ENCODE measurements around the gene SLC16A5.
"Not testable (repeated sequence)": the region's sequence is repeated elsewhere in the genome, so short reads cannot be mapped to it uniquely, and the experiment has no call there.

The SLC16A5 gene

GRCh38 chr17:75124041-75124818 is 36.5 kb downstream of the SLC16A5 start:
- peak; percentile 21 for TF ChIP-seq GATA1 (IDR thresholded peaks at IDR 0.05; ENCODE audit: low read depth, low read length)
- TF ChIP-seq POLR2A (IDR thresholded peaks at IDR 0.05; ENCODE audit: low read length): peak; percentile 95
- DNase-seq: peak; percentile 94 to 95

- peak in 1 of 2 experiments; percentile 45 for DNase-seq
- no peak for TF ChIP-seq GATA1 (IDR thresholded peaks at IDR 0.05; ENCODE audit: low read depth, low read length)
- no peak for TF ChIP-seq POLR2A (IDR thresholded peaks at IDR 0.05; ENCODE audit: low read length)
Measured at GRCh38 chr17:75124819-75125162, 37.0 kb downstream of the SLC16A5 start.

DNA sequence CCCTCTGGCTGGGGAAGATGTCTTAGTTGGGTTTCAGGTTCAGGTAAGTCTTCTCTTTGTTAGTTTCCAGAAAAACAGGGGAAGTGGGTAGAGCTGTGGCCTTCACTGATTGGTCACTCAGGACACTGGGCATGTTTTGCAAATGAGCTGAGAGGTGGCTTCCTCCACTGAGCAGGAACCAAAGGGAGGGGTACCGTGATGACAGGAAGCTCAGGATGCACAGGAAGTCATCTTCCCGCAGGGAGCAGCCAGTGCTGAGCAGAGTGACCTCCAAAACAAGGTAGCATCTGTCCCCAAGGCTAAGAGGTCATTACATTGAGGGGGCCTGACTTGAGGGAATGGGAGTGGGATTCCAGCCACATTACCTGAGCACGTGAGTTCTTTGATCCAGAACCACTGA is 38.2 kb downstream of the SLC16A5 start:
- no peak for DNase-seq
- TF ChIP-seq GATA1 (IDR thresholded peaks at IDR 0.05; ENCODE audit: low read depth, low read length) (no peak), POLR2A (IDR thresholded peaks at IDR 0.05; ENCODE audit: low read length) (no peak)

GRCh38 chr17:75126954-75127353 is 39.2 kb downstream of the SLC16A5 start:
- TF ChIP-seq POLR2A (IDR thresholded peaks at IDR 0.05; ENCODE audit: low read length) (no peak), GATA1 (IDR thresholded peaks at IDR 0.05; ENCODE audit: low read depth, low read length) (no peak)
- no peak for DNase-seq

- not testable (repeated sequence) for DNase-seq
Measured at GRCh38 chr17:75127936-75128335, 40.2 kb downstream of the SLC16A5 start.

DNA sequence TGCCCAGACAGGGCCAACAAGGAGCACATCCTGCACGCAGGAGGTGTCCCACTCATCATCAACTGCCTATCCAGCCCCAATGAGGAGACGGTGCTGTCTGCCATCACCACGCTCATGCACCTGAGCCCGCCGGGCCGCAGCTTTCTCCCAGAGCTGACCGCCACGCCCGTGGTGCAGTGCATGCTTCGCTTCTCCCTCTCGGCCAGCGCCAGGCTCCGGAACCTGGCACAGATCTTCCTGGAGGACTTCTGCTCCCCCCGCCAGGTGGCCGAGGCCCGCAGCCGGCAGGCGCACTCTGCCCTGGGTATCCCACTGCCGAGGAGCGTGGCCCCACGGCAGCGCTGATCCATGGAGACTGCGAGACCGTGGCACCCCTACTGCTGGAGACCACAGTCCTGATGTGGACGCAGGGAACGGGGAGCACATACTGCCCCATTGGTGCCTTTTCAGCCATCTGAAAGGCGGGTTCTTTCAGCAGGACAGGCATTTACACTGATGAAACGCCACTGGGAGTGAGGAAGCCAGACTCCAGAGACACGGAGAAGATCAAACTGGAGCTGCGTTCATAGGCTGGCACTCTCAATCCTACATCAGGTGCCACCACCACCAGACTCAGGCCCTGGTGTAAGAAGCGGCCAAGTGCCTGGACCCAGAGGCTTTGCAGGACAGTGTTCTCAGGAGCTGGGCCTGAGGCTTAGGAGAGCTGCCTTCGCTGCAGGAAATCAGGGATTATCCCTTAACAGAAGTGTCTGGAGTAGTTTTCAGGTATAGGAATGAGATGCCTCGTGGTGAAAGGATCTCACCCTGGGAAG is 41.1 kb downstream of the SLC16A5 start:
- DNase-seq: no peak
- TF ChIP-seq GATA1 (IDR thresholded peaks at IDR 0.05; ENCODE audit: low read depth, low read length) (no peak), POLR2A (IDR thresholded peaks at IDR 0.05; ENCODE audit: low read length) (no peak)

DNA sequence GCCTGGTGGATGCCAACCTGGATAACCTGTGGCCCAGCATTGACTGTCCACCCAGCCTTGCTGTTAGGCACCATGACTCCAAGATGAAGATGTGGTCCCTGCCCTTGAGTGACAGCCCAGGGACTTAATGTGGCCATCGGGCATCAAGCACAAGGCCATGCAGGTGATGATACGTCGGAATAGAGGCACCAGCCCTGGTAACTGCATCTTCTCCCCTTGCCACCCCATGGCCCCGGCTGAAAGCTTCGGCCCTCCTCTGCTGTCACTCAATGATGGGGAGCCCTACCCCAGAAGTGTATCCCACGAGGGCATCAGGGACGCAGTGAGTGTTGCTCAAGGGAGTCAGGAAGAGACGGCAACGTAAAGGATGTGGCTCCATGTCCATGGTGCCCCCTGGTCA is 41.8 kb downstream of the SLC16A5 start:
- no peak for TF ChIP-seq GATA1 (IDR thresholded peaks at IDR 0.05; ENCODE audit: low read depth, low read length)
- no peak for TF ChIP-seq POLR2A (IDR thresholded peaks at IDR 0.05; ENCODE audit: low read length)
- no peak for DNase-seq

DNA sequence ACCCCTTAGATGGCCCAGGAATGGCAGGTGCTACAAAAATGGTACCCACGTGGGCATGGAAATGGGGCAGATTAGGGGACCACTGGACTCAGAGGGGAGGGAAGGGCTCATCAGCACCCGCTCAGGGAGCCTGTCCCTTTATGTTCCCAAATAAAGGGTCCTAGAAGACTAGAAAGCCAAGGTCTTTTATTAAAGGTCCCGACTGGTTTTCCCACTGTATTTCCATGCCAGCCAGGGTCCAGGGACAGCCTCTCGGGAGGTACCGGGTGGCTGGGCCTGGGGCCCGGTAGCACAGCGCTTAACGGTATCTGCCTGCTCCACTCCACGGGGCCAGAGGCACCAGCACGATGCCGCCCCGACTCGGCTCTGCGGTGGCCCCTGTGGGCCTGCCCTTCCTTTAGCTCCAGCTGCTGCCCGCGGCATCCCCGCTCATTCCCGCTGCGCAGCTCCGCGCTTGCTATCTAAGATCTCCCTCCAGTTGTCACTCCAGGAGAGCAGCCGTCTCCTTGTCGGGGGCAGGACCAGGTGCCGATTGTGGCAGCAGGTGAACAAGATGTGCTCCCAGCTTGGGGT is 42.4 kb downstream of the SLC16A5 start:
- TF ChIP-seq GATA1 (IDR thresholded peaks at IDR 0.05; ENCODE audit: low read depth, low read length) (no peak), POLR2A (IDR thresholded peaks at IDR 0.05; ENCODE audit: low read length) (no peak)
- no peak for DNase-seq

DNA sequence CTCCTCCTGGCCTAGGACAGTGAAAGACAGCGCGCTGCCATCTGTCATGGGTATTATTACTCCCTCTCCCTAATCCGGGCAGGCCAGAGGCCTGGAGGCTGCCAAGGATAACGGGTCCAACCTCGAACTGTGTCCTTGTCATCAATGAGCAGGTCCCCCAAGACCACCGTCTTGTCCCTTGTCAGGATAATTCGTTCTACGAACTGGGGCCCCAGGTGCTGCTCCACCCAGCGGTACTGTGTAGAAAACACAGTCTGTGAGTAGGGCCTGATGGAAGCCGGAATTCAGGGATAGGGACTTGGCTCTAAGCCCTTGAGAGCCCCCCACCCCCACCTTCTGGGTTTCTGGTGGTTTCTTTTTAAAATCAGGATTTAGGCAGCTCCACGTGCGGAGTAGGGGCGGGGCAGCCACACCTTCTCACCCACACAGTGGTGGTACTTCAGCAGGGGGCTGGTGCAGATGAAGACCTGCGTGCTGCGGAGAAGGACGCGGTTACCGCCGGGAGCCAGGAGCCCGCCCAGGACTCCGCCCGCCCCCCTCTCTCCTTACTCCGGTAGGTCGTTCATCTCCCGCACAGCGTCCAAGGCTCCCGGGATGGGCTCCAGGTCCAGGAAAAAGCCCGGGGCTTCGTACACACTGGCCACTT is 43.0 kb downstream of the SLC16A5 start:
- TF ChIP-seq GATA1 (IDR thresholded peaks at IDR 0.05; ENCODE audit: low read depth, low read length) (no peak), POLR2A (IDR thresholded peaks at IDR 0.05; ENCODE audit: low read length) (no peak)
- peak; percentile 65 to 71 for DNase-seq

DNA sequence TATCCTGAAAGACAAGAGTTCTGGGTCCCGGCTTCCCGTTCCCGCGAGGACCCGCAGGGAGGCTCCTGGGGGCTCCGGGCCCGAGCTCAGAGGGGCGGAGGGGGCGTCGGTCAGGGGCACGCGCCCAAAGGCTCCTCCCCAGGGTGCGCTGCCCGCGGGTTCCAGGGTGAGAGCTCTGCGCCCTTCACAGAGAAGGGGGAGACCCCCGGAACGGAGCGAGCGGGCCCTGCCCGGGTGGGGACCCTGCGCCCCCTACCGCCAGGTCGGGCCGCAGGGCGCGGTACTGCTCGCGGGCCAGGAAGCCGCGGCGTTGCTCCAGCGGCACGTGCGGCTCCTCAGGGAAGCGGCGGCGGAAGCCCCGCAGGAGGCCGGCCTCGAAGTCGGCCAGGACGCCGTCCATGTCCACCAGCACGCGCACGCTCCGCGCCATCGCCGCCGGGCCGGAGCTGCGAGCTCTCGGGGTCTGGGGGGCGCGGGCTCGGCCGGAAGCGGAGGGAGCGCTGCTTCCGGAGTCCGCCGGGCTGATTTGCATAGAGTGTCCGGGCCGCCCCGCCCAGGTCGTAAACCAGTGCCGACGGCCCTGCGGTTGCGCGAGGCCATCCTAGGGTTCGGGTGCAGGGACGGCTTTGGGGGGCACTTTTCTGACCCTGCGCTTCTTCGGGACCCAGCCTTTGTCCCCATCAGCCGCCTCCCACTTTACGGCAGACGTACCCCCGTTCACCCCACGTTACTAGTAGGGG is 43.7 kb downstream of the SLC16A5 start, which contains the start of gene NT5C:
Gene NT5C (minus strand): TSS at position 465 of the 740 bp plus-strand sequence. CDS start 35 bp downstream, at position 430.
- no peak for TF ChIP-seq GATA1 (IDR thresholded peaks at IDR 0.05; ENCODE audit: low read depth, low read length)
- peak; percentile 71 for TF ChIP-seq POLR2A (IDR thresholded peaks at IDR 0.05; ENCODE audit: low read length)
- DNase-seq: peak; percentile 84 to 86

GRCh38 chr17:75132018-75133000 is 44.6 kb downstream of the SLC16A5 start:
- DNase-seq: not testable (repeated sequence)

DNA sequence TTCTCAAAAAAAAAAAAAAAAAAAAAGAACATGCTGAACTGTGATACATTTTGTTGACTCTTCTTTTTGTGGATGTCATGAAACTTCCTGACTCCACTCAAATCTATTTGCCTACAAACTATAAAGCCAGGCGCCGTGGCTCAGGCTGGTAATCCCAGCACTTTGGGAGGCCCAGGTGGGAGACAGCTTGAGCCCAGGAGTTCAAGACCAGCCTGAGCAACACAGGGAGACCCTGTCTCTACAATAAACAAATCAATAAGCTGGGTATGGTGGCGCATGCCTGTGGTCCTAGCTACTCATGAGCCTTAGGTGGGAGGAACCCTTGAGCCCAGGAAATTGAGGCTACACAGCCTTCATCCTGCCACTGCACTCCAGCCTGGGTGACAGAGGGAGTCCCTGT is 45.2 kb downstream of the SLC16A5 start:
- no peak for DNase-seq
- TF ChIP-seq GATA1 (IDR thresholded peaks at IDR 0.05; ENCODE audit: low read depth, low read length) (no peak), POLR2A (IDR thresholded peaks at IDR 0.05; ENCODE audit: low read length) (no peak)

- DNase-seq: not testable (repeated sequence)
Measured at GRCh38 chr17:75133607-75134347, 46.0 kb downstream of the SLC16A5 start.

All from erythroblast (primary cell).